HepG2 (cell line): ENCODE data around the gene RPH3AL. TPM values are rescaled to one million over a fixed set of nuclear protein-coding genes. Genes with fewer than 3 reads are reported as not detected.

Experiments
- ARID5B ChIP-seq: IDR thresholded peaks from 2 replicates; pipeline ENCODE4 v1.4.0; 2020; ENCODE audit warnings: mild to moderate bottlenecking, missing genetic modification reagents
- FOXC1 ChIP-seq: sonication (generic); formaldehyde crosslinking; IDR thresholded peaks from 2 replicates; pipeline ENCODE4 v1.8.0; 2022; ENCODE audit warnings: mild to moderate bottlenecking, missing genetic modification reagents, borderline replicate concordance
- MEIS1 ChIP-seq: sonication (generic); formaldehyde crosslinking; IDR thresholded peaks from 2 replicates; pipeline ENCODE4 v1.9.0; 2021; ENCODE audit warnings: mild to moderate bottlenecking, missing genetic modification reagents, moderate library complexity, borderline replicate concordance
- NAIF1 ChIP-seq: sonication (generic); formaldehyde crosslinking; IDR thresholded peaks from 2 replicates; pipeline ENCODE4 v1.5.0; 2020; ENCODE audit warnings: mild to moderate bottlenecking, missing genetic modification reagents, borderline replicate concordance
- PITX1 ChIP-seq: sonication (generic); formaldehyde crosslinking; IDR thresholded peaks from 2 replicates; pipeline ENCODE4 v1.5.1; 2020; ENCODE audit warnings: mild to moderate bottlenecking, missing genetic modification reagents
- PRPF4 ChIP-seq: fragments of 200-400 bp; formaldehyde crosslinking; IDR thresholded peaks from 2 replicates; pipeline ENCODE4 v1.6.1; 2016; ENCODE audit warnings: low read length, low read depth; ENCODE audit not compliant: poor library complexity, severe bottlenecking
- SMYD3 ChIP-seq: sonication (generic); formaldehyde crosslinking; IDR thresholded peaks from 2 replicates; pipeline ENCODE4 v1.8.1; 2023; ENCODE audit warnings: mild to moderate bottlenecking, missing genetic modification reagents
- SP5 ChIP-seq: IDR thresholded peaks from 2 replicates; pipeline ENCODE4 v1.6.1; 2016; ENCODE audit warnings: low read depth, borderline replicate concordance
- TFAP4 ChIP-seq: sonication (generic); IDR thresholded peaks from 2 replicates; pipeline ENCODE4 v1.6.1; 2016; ENCODE audit warnings: low read depth, borderline replicate concordance
- ZKSCAN8 ChIP-seq: IDR thresholded peaks from 2 replicates; pipeline ENCODE4 v1.6.1; 2016; ENCODE audit warnings: borderline replicate concordance, missing genetic modification reagents, missing compliant biosample characterization
- ZMYM4 ChIP-seq: sonication (generic); formaldehyde crosslinking; IDR thresholded peaks from 2 replicates; pipeline ENCODE4 v1.8.1; 2023; ENCODE audit warnings: mild to moderate bottlenecking, missing genetic modification reagents
- ZNF224 ChIP-seq: sonication (generic); formaldehyde crosslinking; IDR thresholded peaks from 2 replicates; pipeline ENCODE4 v1.5.0; 2020; ENCODE audit warnings: mild to moderate bottlenecking, missing genetic modification reagents
- ZNF235 ChIP-seq: sonication (generic); formaldehyde crosslinking; IDR thresholded peaks from 2 replicates; pipeline ENCODE4 v1.8.1; 2023; ENCODE audit warnings: mild to moderate bottlenecking, missing genetic modification reagents, borderline replicate concordance
- ZNF557 ChIP-seq: sonication (generic); formaldehyde crosslinking; IDR thresholded peaks from 2 replicates; pipeline ENCODE4 v1.4.0; 2020; ENCODE audit warnings: missing genetic modification reagents
- ZNF775 ChIP-seq: sonication (generic); formaldehyde crosslinking; IDR thresholded peaks from 2 replicates; pipeline ENCODE4 v1.4.0; 2020; ENCODE audit warnings: missing genetic modification reagents, mild to moderate bottlenecking, moderate library complexity, borderline replicate concordance
- ZNF788 ChIP-seq: sonication (generic); formaldehyde crosslinking; IDR thresholded peaks from 2 replicates; pipeline ENCODE4 v1.5.0; 2020; ENCODE audit warnings: mild to moderate bottlenecking, missing genetic modification reagents, borderline replicate concordance
- polyA plus RNA-seq, 8 experiments: library from polyadenylated mRNA; depleted of rRNA in 3 of 8; stranded (reverse) in 7 of 8; unstranded in 1 of 8; fragments of >200 nt; fragmentation: Illumina TruSeq in 4 of 8; extraction: Trizol in 4 of 8; gene quantifications; 2 replicates each; pipeline versions ENCODE4 v1.2.1 to v1.2.3, GENCODE V29; 2011 to 2016; ENCODE audit warnings: low read depth in 4 of 8, missing spikeins in 1 of 8, mixed read lengths in 1 of 8; ENCODE audit not compliant: insufficient read depth in 1 of 8
- total RNA-seq, 5 experiments: library from RNA; depleted of rRNA; stranded (reverse); fragments of >200 nt; fragmentation: Illumina TruSeq; extraction: Trizol; gene quantifications; 2 replicates each; pipeline ENCODE4 v1.2.3, GENCODE V29; 2016; ENCODE audit warnings: low read depth in 1 of 5
- TF ChIP-seq, protein P1 (sequence below): sonication (generic); formaldehyde crosslinking; IDR thresholded peaks from 2 replicates; pipeline ENCODE4 v1.5.1; 2020; ENCODE audit warnings: mild to moderate bottlenecking, missing genetic modification reagents, borderline replicate concordance
- TF ChIP-seq, protein P2 (sequence below): IDR thresholded peaks from 2 replicates; pipeline ENCODE4 v1.6.1; 2016; ENCODE audit warnings: missing biosample characterization, missing genetic modification reagents, low read depth

The RPH3AL gene
- total and polyA plus RNA-seq, 2 of the 13 experiments (the other 11 are each of a cell fraction or from before 2014, with no cell fraction given), result 7.8 to 16.4 TPM

DNA sequence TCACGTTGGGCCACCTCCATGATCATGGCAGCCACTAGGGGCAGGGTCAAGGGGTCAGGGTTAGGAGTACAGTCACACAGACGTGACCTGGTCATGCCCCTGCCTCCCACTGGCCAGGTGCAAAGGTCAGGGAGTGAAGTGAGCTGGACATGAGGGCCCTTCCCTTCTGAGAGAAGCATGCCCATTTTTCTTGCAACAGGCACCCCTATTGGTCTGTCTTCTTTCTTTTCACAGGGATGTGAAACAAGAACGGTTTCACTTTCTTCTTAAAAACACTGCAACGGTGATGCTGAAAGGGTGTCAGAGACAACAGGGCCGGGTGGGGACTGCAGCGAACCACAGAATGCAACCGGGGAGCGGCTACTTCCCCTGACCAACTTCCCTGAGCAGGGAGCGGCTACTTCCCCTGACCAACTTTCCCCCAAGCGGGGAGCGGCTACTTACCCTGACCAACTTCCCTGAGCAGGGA lies 119.1 kb downstream of the RPH3AL start (continued):
- no peak for TF ChIP-seq FOXC1 (CRISPR knock-in tag)
- peak; percentile 45; the same call in 1 of the 2 replicates for TF ChIP-seq MEIS1
- TF ChIP-seq ZMYM4 (CRISPR knock-in tag), result peak; percentile 63
- TF ChIP-seq, protein P1, sequence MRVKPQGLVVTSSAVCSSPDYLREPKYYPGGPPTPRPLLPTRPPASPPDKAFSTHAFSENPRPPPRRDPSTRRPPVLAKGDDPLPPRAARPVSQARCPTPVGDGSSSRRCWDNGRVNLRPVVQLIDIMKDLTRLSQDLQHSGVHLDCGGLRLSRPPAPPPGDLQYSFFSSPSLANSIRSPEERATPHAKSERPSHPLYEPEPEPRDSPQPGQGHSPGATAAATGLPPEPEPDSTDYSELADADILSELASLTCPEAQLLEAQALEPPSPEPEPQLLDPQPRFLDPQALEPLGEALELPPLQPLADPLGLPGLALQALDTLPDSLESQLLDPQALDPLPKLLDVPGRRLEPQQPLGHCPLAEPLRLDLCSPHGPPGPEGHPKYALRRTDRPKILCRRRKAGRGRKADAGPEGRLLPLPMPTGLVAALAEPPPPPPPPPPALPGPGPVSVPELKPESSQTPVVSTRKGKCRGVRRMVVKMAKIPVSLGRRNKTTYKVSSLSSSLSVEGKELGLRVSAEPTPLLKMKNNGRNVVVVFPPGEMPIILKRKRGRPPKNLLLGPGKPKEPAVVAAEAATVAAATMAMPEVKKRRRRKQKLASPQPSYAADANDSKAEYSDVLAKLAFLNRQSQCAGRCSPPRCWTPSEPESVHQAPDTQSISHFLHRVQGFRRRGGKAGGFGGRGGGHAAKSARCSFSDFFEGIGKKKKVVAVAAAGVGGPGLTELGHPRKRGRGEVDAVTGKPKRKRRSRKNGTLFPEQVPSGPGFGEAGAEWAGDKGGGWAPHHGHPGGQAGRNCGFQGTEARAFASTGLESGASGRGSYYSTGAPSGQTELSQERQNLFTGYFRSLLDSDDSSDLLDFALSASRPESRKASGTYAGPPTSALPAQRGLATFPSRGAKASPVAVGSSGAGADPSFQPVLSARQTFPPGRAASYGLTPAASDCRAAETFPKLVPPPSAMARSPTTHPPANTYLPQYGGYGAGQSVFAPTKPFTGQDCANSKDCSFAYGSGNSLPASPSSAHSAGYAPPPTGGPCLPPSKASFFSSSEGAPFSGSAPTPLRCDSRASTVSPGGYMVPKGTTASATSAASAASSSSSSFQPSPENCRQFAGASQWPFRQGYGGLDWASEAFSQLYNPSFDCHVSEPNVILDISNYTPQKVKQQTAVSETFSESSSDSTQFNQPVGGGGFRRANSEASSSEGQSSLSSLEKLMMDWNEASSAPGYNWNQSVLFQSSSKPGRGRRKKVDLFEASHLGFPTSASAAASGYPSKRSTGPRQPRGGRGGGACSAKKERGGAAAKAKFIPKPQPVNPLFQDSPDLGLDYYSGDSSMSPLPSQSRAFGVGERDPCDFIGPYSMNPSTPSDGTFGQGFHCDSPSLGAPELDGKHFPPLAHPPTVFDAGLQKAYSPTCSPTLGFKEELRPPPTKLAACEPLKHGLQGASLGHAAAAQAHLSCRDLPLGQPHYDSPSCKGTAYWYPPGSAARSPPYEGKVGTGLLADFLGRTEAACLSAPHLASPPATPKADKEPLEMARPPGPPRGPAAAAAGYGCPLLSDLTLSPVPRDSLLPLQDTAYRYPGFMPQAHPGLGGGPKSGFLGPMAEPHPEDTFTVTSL (CRISPR knock-in tag), result no peak
- TF ChIP-seq SMYD3 (CRISPR knock-in tag), result no peak
- peak; percentile 71; the same call in 1 of the 2 replicates for TF ChIP-seq PITX1 (CRISPR knock-in tag)
- no peak for TF ChIP-seq NAIF1
- TF ChIP-seq ZNF235 (CRISPR knock-in tag), result no peak
- peak; percentile 50; the same call in 1 of the 2 replicates for TF ChIP-seq TFAP4
- TF ChIP-seq PRPF4, result no peak
- TF ChIP-seq ZNF224, result no peak
- TF ChIP-seq ARID5B (CRISPR knock-in tag), result 0 out of 2 replicates have a peak, but pooled peaks have one; percentile 41
- TF ChIP-seq ZNF775 (CRISPR knock-in tag), result no peak
- TF ChIP-seq, protein P2, sequence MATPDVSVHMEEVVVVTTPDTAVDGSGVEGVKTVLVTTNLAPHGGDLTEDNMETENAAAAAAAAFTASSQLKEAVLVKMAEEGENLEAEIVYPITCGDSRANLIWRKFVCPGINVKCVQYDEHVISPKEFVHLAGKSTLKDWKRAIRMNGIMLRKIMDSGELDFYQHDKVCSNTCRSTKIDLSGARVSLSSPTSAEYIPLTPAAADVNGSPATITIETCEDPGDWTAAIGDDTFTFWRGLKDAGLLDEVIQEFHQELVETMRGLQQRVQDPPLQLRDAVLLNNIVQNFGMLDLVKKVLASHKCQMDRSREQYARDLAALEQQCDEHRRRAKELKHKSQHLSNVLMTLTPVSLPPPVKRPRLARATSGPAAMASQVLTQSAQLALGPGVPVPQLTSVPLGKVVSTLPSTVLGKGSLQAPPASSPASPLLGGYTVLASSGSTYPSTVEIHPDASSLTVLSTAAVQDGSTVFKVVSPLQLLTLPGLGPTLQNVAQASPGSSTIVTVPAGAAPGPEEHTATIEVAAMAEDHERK (CRISPR knock-in tag), result no peak
- no peak for TF ChIP-seq ZNF557
- TF ChIP-seq ZKSCAN8 (CRISPR knock-in tag), result no peak
- no peak; the same call in 1 of the 2 replicates for TF ChIP-seq ZNF788 (CRISPR knock-in tag)
- TF ChIP-seq SP5 (CRISPR knock-in tag), result peak; percentile 52
